NB4 (cell line): ENCODE results near the gene SLC28A3.

Experiments used
- DNase-seq: peaks from one replicate; pipeline ENCODE4 v3.0.0; 2010; ENCODE audit warnings: low read depth
- H3K4me3 ChIP-seq: one replicate; pipeline ENCODE4 v1.5.1; 2011; ENCODE audit warnings: mild to moderate bottlenecking, low read depth, low read length, moderate library complexity
- MYC ChIP-seq: IDR thresholded peaks from 2 replicates; pipeline ENCODE4 v1.6.1; 2011; ENCODE audit warnings: low read depth, low read length
- POLR2A ChIP-seq: IDR thresholded peaks from 2 replicates; pipeline ENCODE4 v1.6.1; 2011; ENCODE audit warnings: mild to moderate bottlenecking; ENCODE audit not compliant: insufficient read length; ENCODE audit errors: extremely low read depth
- TF ChIP-seq, protein P1 (sequence below): IDR thresholded peaks from one replicate; pipeline ENCODE4 v1.5.1; 2012; ENCODE audit warnings: low read depth, low read length
- TF ChIP-seq, protein P2 (sequence below): IDR thresholded peaks from 2 replicates; pipeline ENCODE4 v1.6.1; 2011; ENCODE audit warnings: low read depth, low read length

SLC28A3 gene

DNA sequence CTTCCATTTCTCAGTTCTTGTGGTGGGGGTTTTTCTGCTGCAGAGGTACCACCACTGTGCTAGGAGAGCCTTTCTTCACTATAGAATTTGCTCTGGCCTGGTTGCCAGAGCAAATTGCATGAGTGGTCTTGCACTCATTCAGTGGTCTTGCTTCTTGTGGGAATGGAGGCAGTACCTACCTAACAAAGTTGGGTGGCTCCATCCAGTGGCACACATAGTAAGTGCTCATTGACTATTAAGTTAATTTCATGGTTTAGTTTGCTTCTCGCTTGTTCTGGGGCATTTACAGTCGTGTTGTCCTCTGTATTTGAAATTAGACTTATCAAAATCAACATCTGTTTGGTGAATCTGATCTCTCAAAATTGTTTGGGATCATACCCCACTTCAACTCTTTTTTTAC is 23.0 kb downstream of the SLC28A3 start:
- no peak overlapping the region for H3K4me3 ChIP-seq
- TF ChIP-seq MYC (no peak), POLR2A (no peak)
- TF ChIP-seq, protein P1, sequence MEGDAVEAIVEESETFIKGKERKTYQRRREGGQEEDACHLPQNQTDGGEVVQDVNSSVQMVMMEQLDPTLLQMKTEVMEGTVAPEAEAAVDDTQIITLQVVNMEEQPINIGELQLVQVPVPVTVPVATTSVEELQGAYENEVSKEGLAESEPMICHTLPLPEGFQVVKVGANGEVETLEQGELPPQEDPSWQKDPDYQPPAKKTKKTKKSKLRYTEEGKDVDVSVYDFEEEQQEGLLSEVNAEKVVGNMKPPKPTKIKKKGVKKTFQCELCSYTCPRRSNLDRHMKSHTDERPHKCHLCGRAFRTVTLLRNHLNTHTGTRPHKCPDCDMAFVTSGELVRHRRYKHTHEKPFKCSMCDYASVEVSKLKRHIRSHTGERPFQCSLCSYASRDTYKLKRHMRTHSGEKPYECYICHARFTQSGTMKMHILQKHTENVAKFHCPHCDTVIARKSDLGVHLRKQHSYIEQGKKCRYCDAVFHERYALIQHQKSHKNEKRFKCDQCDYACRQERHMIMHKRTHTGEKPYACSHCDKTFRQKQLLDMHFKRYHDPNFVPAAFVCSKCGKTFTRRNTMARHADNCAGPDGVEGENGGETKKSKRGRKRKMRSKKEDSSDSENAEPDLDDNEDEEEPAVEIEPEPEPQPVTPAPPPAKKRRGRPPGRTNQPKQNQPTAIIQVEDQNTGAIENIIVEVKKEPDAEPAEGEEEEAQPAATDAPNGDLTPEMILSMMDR = no peak
- TF ChIP-seq, protein P2, sequence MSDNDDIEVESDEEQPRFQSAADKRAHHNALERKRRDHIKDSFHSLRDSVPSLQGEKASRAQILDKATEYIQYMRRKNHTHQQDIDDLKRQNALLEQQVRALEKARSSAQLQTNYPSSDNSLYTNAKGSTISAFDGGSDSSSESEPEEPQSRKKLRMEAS = no peak
- no peak for DNase-seq

DNA sequence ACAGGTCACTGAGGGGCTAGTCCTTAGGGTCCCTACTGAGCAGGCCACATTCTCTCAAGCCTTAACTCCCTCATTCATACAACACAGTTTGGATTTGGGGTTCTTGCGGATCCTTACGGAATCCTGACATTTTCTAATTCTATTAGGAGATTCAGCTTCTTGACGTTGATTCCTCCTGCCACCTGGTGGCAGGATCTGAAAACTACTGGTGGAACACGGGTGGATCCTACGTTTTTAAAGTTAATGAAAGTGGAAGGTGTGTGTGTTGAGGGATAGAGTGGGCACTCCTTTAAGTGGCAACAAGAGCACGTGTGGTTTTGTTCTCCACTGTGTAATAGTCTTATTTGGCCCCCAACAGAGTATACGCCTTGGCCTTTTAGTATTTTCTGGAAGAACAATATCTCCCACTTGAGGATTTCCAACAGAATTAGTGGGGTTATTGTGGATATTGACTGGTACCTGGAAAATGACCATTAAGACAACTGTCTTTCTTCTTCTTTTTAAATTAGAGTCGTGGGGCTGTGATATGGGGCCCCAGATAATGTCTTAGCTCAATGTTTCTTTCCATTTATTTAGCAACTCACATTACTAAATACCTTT is 25.2 kb downstream of the SLC28A3 start:
- peak; percentile 58 for DNase-seq
- no peak overlapping the region for H3K4me3 ChIP-seq
- TF ChIP-seq POLR2A (no peak), MYC (no peak)
- TF ChIP-seq, protein P1 = peak; percentile 71
- TF ChIP-seq, protein P2 = 0 out of 2 replicates have a peak, but pooled peaks have one; percentile 9

DNA sequence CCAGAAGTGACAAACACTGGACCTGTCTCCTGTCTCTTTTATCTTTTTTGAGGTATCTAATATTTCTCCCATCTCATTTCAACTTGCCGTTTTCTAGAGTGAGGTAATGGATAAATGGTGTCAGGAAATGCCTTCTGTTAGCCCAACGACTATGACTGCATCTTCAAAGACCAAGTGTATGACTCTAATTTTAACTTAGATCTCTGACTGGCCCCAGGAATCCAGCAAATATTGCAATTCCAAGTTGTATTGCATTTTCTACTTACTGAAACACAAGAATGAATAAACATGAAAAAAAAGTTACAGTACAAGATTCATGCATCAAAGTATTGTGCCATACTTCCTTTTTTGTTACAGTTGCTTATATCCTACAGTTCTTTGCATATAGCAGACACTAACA is 26.3 kb downstream of the SLC28A3 start:
- TF ChIP-seq, protein P1 = no peak
- no peak for TF ChIP-seq POLR2A
- TF ChIP-seq, protein P2 = no peak
- no peak for TF ChIP-seq MYC

DNA sequence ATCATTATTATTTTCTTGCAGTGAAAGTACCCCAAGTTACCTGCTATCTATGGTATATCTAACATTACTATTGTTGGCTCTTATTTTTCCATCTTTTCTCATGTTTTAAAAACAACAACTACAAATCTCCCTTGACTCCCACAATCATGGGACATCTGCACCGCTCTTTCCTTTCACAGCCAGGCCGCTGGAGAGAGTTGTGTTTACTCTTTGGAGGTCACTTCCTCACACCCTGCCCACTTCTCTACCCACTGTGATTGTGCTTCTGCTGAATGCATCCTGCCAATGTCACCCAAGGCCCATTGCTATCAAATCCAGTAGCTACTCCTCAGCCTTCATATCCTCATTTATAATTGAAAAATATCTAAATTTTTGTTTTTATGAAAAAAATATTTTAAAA is 29.7 kb downstream of the SLC28A3 start:
- H3K4me3 ChIP-seq = no peak overlapping the region
- DNase-seq = no peak
- no peak for TF ChIP-seq MYC
- TF ChIP-seq, protein P1 = no peak
- TF ChIP-seq POLR2A = no peak
- TF ChIP-seq, protein P2 = no peak

More for the DNA sequence above, 26.3 kb downstream of the SLC28A3 start:
- H3K4me3 ChIP-seq = no peak overlapping the region
- no peak for DNase-seq

DNA sequence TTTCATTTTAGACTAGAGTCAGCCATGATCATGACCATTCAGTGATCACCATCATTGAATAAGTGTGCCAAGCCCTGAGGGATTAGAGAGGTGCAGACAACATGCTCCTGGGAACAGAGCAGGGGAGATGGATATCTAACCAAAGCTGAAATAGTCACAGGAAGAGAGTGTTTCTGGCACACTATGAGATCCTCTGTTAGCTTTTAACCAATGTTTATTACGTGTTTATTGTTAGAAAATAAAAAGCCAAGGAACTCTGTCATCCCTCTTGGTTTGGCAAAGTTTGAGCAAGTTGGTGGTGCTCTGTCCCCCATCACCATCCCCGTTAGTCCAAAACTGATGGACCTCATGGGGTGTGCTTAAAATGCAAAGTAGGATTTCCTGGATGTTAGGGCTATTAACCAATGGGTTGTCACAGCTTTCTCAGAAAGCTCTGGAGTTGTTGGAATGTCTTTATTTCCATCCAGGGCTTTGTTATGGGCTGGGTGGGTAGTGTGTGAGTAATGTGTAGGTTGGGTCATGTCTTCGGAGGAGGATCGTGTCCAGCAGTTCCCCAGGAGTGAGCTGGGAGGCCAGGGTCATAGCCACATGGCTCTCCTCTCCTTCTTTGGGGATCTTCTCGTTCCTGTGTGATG is 34.9 kb downstream of the SLC28A3 start:
- H3K4me3 ChIP-seq = no peak overlapping the region
- TF ChIP-seq, protein P1 = no peak
- TF ChIP-seq MYC (no peak), POLR2A (no peak)
- TF ChIP-seq, protein P2 = no peak
- no peak for DNase-seq
